Epithelial cell of proximal tubule (primary cell): ENCODE measurements around the gene GAREM2. TPM values are rescaled to one million over a fixed set of nuclear protein-coding genes. Genes with fewer than 3 reads are reported as not detected.

Experiments used
- DNase-seq: peaks from one replicate; pipeline ENCODE4 v3.0.0-alpha.2; 2011; ENCODE audit warnings: low read depth
- H3K4me3 ChIP-seq: 2 replicates; pipeline ENCODE4 v1.5.1; 2011; ENCODE audit warnings: low read depth, mild to moderate bottlenecking, low read length
- total RNA-seq: library from RNA; depleted of rRNA; stranded (reverse); fragments of >200 nt; gene quantifications from 2 replicates; pipeline ENCODE4 v1.2.3, GENCODE V29; 2015
- TF ChIP-seq, protein P1 (sequence below): conservative IDR thresholded peaks from 2 replicates; pipeline ENCODE4 v1.5.1; 2012; ENCODE audit warnings: low read depth, mild to moderate bottlenecking, low read length

Gene GAREM2
- total RNA-seq, 1 donor from 2014 or later: 1.9 TPM

DNA sequence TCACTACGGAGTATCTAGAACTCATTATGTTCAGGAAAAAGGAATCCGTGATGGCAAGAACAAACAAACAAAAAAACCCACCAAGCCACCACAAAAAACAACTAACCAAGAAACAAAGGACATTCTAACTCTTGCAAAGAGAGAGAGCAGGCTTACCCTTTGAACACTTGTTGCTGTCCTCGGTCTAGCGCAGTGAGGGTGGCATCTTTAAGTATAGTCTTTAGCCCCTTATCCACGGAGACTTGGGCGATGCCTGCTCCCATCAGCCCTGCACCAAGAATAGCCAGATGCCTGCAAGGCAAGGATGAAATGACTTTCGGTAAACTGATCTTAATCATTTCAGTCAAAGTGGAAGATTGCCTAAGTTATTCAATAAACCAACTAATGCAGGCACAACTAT is 31.0 kb downstream of the GAREM2 start:
- no peak overlapping the region for H3K4me3 ChIP-seq
- no peak for DNase-seq
- TF ChIP-seq, protein P1, sequence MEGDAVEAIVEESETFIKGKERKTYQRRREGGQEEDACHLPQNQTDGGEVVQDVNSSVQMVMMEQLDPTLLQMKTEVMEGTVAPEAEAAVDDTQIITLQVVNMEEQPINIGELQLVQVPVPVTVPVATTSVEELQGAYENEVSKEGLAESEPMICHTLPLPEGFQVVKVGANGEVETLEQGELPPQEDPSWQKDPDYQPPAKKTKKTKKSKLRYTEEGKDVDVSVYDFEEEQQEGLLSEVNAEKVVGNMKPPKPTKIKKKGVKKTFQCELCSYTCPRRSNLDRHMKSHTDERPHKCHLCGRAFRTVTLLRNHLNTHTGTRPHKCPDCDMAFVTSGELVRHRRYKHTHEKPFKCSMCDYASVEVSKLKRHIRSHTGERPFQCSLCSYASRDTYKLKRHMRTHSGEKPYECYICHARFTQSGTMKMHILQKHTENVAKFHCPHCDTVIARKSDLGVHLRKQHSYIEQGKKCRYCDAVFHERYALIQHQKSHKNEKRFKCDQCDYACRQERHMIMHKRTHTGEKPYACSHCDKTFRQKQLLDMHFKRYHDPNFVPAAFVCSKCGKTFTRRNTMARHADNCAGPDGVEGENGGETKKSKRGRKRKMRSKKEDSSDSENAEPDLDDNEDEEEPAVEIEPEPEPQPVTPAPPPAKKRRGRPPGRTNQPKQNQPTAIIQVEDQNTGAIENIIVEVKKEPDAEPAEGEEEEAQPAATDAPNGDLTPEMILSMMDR: no peak

DNA sequence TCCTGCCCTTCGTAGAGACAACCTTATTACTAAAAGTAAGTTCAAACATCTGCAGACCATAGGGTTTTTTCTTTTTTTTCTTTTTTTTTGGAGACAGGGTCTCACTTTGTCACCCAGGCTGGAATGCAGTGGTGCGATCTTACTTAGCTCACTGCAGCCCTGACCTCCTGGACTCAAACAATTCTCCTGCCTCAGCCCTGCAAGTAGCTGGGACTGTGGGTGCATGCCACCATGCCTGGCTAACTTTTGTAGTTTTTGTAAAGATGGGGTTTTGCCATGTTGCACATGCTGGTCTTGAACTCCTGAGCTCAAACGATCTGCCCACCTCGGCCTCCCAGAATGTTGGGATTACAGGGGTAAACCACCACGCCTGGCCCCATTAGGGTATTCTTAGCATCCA is 39.1 kb downstream of the GAREM2 start:
- H3K4me3 ChIP-seq: no peak overlapping the region
- no peak for DNase-seq
- TF ChIP-seq, protein P1: no peak

DNA sequence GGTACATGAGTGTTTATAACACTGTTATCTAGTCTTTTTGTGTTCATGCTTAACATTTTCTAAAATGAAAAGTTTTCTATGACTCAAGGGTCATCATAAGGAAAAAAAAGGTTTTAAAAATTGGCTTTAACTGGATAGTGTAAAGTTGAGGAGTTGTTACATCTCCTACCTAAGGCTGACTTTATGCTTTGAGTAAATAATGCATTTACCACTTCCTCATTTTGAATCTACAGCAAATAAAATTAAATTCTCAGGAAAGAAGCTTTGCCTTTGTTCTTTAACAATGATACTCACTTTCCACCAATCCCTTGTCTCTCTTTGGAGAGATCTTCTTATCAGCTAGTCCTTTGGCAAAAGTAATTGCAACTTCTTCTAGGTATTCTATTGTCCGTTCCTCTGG is 41.9 kb downstream of the GAREM2 start:
- DNase-seq: no peak
- H3K4me3 ChIP-seq: no peak overlapping the region
- TF ChIP-seq, protein P1: no peak

DNA sequence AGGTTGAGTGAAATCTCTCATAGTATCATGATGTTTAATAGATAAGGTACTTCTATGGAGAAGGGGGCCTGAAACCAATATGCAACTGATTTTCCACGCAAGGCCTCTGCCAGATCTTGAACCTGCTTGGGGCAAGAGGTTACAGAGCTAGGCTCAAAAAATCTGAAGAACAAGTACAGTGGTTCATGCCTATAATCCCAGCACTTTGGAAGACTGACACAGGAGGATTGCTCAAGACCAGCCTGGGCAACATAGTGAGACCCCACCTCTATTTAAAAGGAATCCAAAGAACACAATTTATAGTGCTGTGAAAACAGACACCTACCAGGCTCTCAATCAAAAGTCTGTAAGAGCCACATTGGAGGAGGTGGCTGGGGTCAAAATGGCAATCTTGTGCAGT is 42.9 kb downstream of the GAREM2 start:
- no peak for DNase-seq
- TF ChIP-seq, protein P1: no peak

DNA sequence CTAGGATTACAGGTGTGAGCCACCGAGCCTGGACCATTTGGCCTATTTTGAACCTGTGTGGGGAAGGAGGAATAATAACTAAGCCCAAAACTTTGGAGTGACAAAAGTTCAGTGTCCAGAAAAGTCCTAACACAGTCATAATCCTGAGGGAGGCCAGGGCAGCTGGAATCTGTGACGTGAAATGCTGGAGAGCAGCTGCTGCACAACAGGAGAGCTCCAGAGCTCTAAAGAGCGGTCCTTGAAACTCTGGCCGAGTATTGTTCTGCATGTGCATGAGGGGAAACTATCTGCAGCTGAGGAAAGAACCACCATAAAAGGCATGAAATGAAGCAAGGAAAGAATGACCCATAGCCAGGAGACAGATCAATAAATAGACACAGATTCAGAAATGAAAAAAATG is 43.7 kb downstream of the GAREM2 start:
- no peak overlapping the region for H3K4me3 ChIP-seq
- TF ChIP-seq, protein P1: no peak
- no peak for DNase-seq

More for the DNA sequence above, 42.9 kb downstream of the GAREM2 start:
- no peak overlapping the region for H3K4me3 ChIP-seq

DNA sequence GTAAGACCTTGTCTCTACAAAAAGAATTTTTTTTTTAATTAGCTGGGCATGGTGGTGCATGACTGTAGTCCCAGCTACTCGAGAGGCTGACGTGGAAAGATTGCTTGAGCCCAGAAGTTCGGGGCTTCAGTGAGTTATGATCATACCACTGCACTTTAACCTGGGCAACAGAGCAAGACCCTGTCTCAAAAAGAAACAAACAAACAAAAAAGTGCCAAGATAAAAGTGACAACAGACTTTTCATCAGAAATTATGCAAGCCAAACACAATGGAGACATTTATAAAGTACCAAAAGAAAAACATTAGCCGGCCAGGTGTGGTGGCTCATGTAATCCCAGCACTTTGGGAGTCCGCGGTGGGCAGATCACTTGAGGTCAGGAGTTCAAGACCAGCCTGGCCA is 44.8 kb downstream of the GAREM2 start:
- no peak for DNase-seq
- no peak overlapping the region for H3K4me3 ChIP-seq
- TF ChIP-seq, protein P1: no peak

DNA sequence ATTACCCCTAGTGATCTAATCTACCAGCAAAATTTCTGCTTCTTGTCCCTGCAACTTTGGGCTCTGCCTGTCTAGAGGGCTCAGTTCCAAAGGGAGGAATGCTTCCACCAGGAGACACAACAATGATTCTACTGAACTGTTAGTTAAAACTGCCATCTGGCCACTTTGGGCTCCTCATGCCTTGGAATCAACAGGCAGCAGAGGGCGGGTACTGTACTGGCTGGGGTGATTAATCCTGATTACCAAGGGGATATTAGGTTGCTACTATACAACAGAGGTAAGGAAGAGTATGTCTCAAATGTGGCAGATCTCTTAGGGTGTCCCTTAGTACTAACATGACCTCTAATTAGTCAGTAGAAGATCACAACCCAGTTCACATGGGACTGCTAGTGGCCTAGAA is 50.1 kb downstream of the GAREM2 start:
- DNase-seq: no peak
- no peak overlapping the region for H3K4me3 ChIP-seq
- TF ChIP-seq, protein P1: no peak
